Cardiac fibroblast (primary cell): Measurements from ENCODE around the gene CCN2.
A peak's percentile ranks its signal among the peaks of the same experiment; 100 is the strongest.

Experiments used
- DNase-seq, 2 donors: peaks; one replicate each; pipeline versions ENCODE4 v3.0.0 to v3.0.0-alpha.2; 2010; ENCODE audit warnings: low read depth in 2 of 2
- H3K4me3 ChIP-seq, 2 donors: replicated peaks in 1 of 2; 1 replicate in 1 of 2; 2 replicates in 1 of 2; pipeline ENCODE4 v1.5.1; 2011; ENCODE audit warnings: low read depth in 2 of 2, low read length in 2 of 2, mild to moderate bottlenecking in 2 of 2, moderate library complexity in 1 of 2
- CTCF ChIP-seq: IDR thresholded peaks from one replicate; pipeline ENCODE4 v1.5.1; 2011; ENCODE audit warnings: low read depth, mild to moderate bottlenecking, low read length, inconsistent platforms

The CCN2 gene

DNA sequence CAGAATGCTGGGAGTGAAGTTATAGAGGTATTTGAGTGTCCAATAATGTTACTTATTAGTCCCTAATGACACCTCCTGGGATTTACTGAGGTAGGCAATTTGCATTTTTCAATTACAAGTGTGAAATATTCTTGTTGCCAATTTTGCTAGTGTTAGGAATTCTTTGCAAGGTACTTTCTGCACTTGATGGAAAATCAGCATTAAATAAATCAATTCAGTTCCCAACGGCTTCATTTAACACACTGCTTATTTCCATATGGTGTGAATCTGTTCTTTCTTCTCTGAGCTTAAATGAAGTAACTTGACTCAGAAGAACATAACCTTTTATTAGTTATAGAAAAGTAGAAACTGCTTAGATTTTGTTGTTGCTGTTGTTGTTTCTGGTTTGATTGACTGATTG lies 21.2 kb downstream of the CCN2 start:
- TF ChIP-seq CTCF: no peak
- no peak for DNase-seq
- no peak overlapping the region for H3K4me3 ChIP-seq

GRCh38 chr6:131929264-131929663 lies 21.9 kb downstream of the CCN2 start:
- H3K4me3 ChIP-seq: no peak overlapping the region
- no peak for TF ChIP-seq CTCF
- DNase-seq: no peak

DNA sequence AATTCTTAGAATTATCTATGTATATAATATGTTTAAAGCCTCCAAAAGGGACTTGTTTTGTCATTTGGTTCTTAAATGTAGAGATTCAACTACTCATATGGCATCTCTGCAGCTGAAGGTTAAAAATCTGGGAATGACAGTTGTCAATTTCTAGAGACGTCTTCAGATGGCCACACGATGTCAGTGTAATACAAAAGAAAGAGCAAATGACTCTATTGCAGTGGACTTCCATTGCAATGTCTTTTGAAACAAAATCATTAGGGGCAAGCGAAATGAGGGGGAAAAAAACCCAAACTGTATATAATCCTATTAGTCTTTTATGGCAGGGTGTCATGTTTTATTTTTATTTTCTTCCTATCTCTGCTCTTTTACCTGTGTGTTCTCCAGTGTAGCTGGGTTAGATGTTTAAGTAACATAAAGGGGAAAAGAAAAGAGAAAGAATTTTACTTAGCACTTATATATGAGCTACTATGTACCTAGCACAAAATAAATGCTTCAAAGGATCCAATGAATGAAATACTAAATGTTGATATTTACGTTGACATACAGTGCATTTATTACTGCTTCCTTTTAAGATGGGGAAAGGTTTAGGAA lies 26.2 kb downstream of the CCN2 start:
- no peak overlapping the region for H3K4me3 ChIP-seq
- DNase-seq: peak; percentile 67 to 76
- peak; percentile 51 for TF ChIP-seq CTCF

GRCh38 chr6:131923356-131923755 lies 27.8 kb downstream of the CCN2 start:
- DNase-seq: peak; percentile 72 to 85
- TF ChIP-seq CTCF: peak; percentile 80
- H3K4me3 ChIP-seq: no peak overlapping the region

DNA sequence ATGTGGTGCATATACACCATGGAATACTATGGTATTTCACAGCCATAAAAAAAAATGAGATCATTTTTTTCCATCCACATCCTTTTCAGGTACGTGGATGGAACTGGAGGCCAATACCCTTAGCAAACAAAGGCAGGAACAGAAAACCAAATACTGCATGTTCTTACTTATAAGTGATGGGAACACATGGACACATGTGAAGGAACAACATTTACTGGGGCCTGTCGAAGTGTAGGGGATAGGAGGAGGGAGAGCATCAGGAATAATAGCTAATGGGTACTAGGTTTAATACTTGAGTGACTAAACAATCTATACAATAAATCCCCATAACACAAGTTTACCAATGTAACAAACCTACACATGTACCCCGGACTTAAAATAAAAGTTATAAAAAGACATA lies 30.5 kb downstream of the CCN2 start:
- no peak overlapping the region for H3K4me3 ChIP-seq
- DNase-seq: no peak
- TF ChIP-seq CTCF: no peak

- no peak for DNase-seq
- no peak for TF ChIP-seq CTCF
- H3K4me3 ChIP-seq: no peak overlapping the region
Measured at GRCh38 chr6:131918650-131919355, 32.4 kb downstream of the CCN2 start.
